HCT116 (cell line): Measurements from ENCODE around the gene TMEM242.

Experiments
- ATF3 ChIP-seq: IDR thresholded peaks from 2 replicates; pipeline ENCODE4 v1.6.1; 2012
- CTCF ChIP-seq, 3 experiments: fragments of 200-600 bp in 1 of 3; sonication (generic) in 1 of 3; IDR thresholded peaks in 2 of 3; conservative IDR thresholded peaks in 1 of 3; 2 replicates each; pipeline ENCODE4 v1.5.1; 2012 to 2017; ENCODE audit warnings: low read depth in 2 of 3, low read length in 2 of 3, antibody characterized with exemption in 1 of 3, borderline replicate concordance in 1 of 3, control low read depth in 1 of 3, mild to moderate bottlenecking in 1 of 3, mixed read lengths in 1 of 3, mixed run types in 1 of 3, moderate library complexity in 1 of 3; ENCODE audit not compliant: insufficient read depth in 1 of 3
- EZH2 ChIP-seq: fragments of 200-600 bp; sonication (generic); IDR thresholded peaks from 2 replicates; pipeline ENCODE4 v1.6.1; 2017; ENCODE audit warnings: antibody characterized with exemption, mixed run types
- POLR2A ChIP-seq: IDR thresholded peaks from 2 replicates; pipeline ENCODE4 v1.7.0; 2011; ENCODE audit warnings: borderline replicate concordance; ENCODE audit not compliant: insufficient read depth, insufficient read length; ENCODE audit errors: extremely low read depth
- SP1 ChIP-seq: IDR thresholded peaks from 2 replicates; pipeline ENCODE4 v1.6.1; 2012; ENCODE audit warnings: low read depth
- ZFX ChIP-seq: fragments of 450-650 bp; IDR thresholded peaks from 2 replicates; pipeline ENCODE4 v1.6.1; 2017

DNA sequence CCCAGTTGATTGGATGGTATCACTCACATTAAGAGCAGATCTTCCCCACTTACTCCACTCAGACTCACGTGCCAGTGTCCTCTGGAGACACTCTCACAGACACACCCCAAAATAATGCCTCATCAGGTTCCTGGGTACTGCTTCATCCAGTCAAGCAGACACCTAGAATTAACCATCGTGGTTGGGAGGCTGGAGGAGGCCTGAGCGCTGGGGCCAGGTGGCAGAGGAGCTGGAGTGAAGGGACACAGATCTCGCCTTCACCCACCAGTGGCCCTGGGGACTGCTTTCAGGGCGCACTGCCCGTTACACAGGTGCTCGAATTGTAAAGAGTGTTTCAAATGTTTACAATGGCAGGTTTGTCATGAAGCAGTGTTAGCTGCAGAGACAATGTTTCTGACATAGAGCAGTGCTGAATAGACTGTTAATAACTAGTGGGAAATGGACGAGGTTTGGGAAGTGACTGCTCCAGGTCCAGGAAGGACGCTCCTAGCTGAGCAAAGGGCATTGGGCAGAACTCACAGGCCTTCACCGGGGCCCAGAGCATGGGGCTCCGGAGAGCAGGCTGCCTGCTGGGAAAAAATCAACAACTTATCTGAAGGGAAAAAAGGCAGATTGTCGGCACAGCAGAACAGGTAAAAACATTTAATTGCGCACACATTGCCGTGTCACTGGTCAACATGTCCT, 38.4 kb downstream of the TMEM242 start:
- no peak for TF ChIP-seq CTCF (IDR thresholded peaks at IDR 0.05 in 2 of 3, conservative IDR thresholded peaks at IDR 0.05 in 1 of 3; ENCODE audit: borderline replicate concordance in 1 of 3, insufficient read depth in 1 of 3, low read depth in 2 of 3, low read length in 2 of 3)
- no peak for TF ChIP-seq EZH2
- TF ChIP-seq ATF3 = no peak
- TF ChIP-seq SP1 = no peak
- TF ChIP-seq ZFX = no peak
- no peak for TF ChIP-seq POLR2A
